Pancreas (tissue), 10 donors: Measurements from ENCODE around the gene COTL1. TPM values are rescaled to one million over a fixed set of nuclear protein-coding genes. Genes with fewer than 3 reads are reported as not detected.

Source experiments
- ATAC-seq, 4 donors: fragments of 200-7000 bp; cut with Tn5 transposase; one replicate each; pipeline versions ENCODE4 v1.8.0 to v1.9.1; 2020; ENCODE audit warnings: mild to moderate bottlenecking in 4 of 4, moderate library complexity in 4 of 4
- DNase-seq, 6 donors: peaks; one replicate each; pipeline ENCODE4 v3.0.0-alpha.2; 2020
- FAIRE-seq: peaks from 2 replicates; lab custom pipeline; 2012; peaks lifted over from hg19 to GRCh38; lab: Jason Lieb, UNC
- H3K27ac ChIP-seq, 4 donors: fragments of 200-600 bp; sonication (generic); 1 replicate in 3 of 4; 2 replicates in 1 of 4; pipeline versions ENCODE4 v1.5.0 to v1.8.0; 2020
- H3K27me3 ChIP-seq, 4 donors: fragments of 200-600 bp; one replicate each; pipeline ENCODE4 v1.8.0; 2021
- H3K36me3 ChIP-seq, 3 donors: fragments of 200-600 bp; sonication (generic) in 1 of 3; one replicate each; pipeline versions ENCODE4 v1.5.0 to v1.8.0; 2020 to 2021
- H3K4me1 ChIP-seq, 3 donors: fragments of 200-600 bp; one replicate each; pipeline ENCODE4 v1.8.0; 2021
- H3K4me3 ChIP-seq, 4 donors: fragments of 200-600 bp; sonication (generic) in 2 of 4; one replicate each; pipeline versions ENCODE4 v1.5.0 to v1.8.0; 2020 to 2021
- H3K9me3 ChIP-seq, 4 donors: fragments of 200-600 bp; one replicate each; pipeline ENCODE4 v1.8.0; 2021
- CTCF ChIP-seq, 4 donors: fragments of 200-600 bp; sonication (generic) in 3 of 4; IDR thresholded peaks; one replicate each; pipeline versions ENCODE4 v1.5.0 to v1.8.0; 2021; ENCODE audit warnings: antibody characterized with exemption in 4 of 4
- WGBS, 2 donors: extraction: QIAGEN DNeasy Blood & Tissue Kit; methylation state at CpG; one replicate each; pipeline ENCODE4 v1.1.7; 2013; 5-methylcytosine and 5-hydroxymethylcytosine counted together
- intact Hi-C, 3 donors: fragments of 100-400 bp; cut with DNase I; formaldehyde crosslinking; loops; one replicate each; pipeline versions ENCODE4 v1.11.1 to v1.14.2; 2022
- polyA plus RNA-seq, 2 donors: library from polyadenylated mRNA; stranded (reverse); fragments of 200-250 nt; gene quantifications; one replicate each; pipeline ENCODE4 v1.2.3, GENCODE V29; 2013
- total RNA-seq, 6 donors: library from RNA; stranded (reverse); fragmentation: NEBNext Ultra II Directional in 4 of 6; extraction: Animal tissue kit (Norgen Biotek cat#: 25700) in 4 of 6; gene quantifications; one replicate each; pipeline versions ENCODE4 v1.2.1 to v1.2.4, GENCODE V29; 2021 to 2023
- donor health status: healthy with polysubstance abuse.
- donor health status: DM: no; HTN: no; CAD: no; lungs with moderate emphysema.
- donor health status: DM: no; HTN: no; CAD: no.
- donor health status: control.
- donor health status: control.
- donor health status: Bipolar disorder and iron deficiency.
- donor health status: DM: yes; HTN: yes; CAD: no.
- donor health status: DM: no; HTN: no; CAD: no.
- donor health status: DM: no; HTN: no; CAD: no.
- donor health status: DM: yes; HTN: yes; CAD: no.

COTL1 gene
- total and polyA plus RNA-seq, 8 donors = 6.8 to 44.3 (median 19.1) TPM

DNA sequence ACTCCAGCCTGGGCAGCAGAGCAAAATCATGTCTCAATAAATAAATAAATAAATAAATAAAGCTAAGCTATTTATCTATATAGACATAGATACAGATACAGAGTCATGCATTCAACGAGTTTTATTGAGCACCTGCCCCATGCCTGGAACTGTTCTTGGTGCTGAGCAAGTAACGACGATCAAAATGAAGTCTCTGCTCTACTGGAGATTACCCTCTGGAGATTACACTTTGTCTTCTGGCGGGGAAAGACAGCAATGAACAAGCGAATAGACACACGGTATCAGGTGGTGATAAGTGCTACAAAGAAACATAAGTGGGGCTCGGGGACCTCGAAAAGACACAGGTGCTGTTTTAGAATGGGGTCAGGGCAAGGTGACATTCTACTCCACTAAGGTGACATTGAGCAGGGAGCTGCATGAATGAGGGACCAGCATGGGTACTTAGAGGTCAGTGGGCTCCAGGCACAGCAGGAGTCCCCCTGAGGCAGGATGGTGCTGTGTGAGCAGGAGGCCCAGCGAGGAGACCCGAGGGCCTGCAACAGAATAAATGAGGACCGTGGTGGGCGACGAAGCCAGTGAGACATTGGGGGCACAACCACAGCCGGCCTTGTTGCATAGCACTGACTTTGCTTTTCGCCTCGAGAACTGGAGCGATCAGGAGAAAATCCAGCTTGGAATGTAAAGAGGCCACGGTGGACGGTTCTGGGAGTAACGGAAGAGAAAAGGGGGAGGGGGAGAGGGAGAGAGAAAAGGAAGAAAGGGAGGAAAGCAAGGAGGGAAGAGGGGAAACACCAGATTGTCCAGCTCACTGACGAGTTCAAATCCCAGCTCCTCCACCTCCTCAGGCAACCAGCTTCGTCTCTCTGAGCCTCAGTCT, 71.0 kb downstream of the COTL1 start:
- ATAC-seq = no peak
- intact Hi-C loops = no loop called here
- TF ChIP-seq CTCF (IDR thresholded peaks at IDR 0.05) = no peak
- FAIRE-seq = no peak
- H3K27me3 ChIP-seq = no peaks in the 10 kb centered on the region
- no peak overlapping the region for H3K4me3 ChIP-seq
- H3K36me3 ChIP-seq = no peaks in the 10 kb centered on the region
- peak in 1 of 6 donors; percentile 37 for DNase-seq
- H3K9me3 ChIP-seq = no peaks in the 10 kb centered on the region
- WGBS, 2 donors = 75 to 82% methylated on average over 22 of the region's 22 CpGs
- H3K4me1 ChIP-seq = no peaks in the 10 kb centered on the region
- H3K27ac ChIP-seq = no peak overlapping the region

DNA sequence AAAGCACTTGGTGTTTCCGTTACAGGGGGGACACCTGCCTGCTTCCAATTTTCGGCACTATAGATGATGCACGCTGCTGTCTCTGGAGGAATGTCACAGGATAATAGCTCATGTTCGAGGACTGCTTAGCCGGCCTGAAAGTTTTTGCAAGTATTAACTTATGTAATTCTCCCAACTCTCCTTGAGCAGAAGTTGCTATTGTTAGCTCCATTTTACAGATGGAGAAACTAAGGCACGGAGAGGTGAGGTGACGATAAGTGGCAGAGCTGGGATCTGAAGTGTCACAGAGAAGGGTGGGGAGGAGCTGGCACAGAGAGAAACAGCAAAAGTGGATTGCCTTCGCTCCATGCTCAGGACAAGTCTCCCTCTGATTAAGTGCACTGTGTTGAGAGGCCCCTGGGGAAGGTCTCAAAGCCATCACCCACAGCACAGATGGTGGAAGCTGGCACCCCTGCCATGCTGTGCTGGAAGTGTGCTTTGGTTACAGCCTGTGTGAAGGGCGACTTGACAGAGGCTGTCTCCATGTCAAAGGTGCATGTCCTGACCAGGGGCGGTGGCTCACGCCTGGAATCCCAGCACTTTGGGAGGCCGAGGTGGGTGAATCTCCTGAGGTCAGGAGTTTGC, 72.7 kb downstream of the COTL1 start:
- H3K4me1 ChIP-seq = no peaks in the 10 kb centered on the region
- ATAC-seq = no peak
- intact Hi-C loops = no loop called here
- no peak overlapping the region for H3K4me3 ChIP-seq
- H3K27ac ChIP-seq = no peak overlapping the region
- FAIRE-seq = no peak
- H3K9me3 ChIP-seq = no peaks in the 10 kb centered on the region
- 71 to 78% methylated on average over 12 of the region's 12 CpGs for WGBS, 2 donors
- H3K36me3 ChIP-seq = no peaks in the 10 kb centered on the region
- DNase-seq = peak in 1 of 6 donors; percentile 32
- no peaks in the 10 kb centered on the region for H3K27me3 ChIP-seq
- no peak for TF ChIP-seq CTCF (IDR thresholded peaks at IDR 0.05)

- intact Hi-C loops = no loop called here
- ATAC-seq (no peak), FAIRE-seq (no peak), DNase-seq (peak in 1 of 6 donors; percentile 41)
- Histone ChIP-seq H3K36me3 (no peaks in the 10 kb centered on the region), H3K27ac (no peak overlapping the region), H3K27me3 (no peaks in the 10 kb centered on the region), H3K4me1 (no peaks in the 10 kb centered on the region), H3K4me3 (no peak overlapping the region), H3K9me3 (no peaks in the 10 kb centered on the region)
- TF ChIP-seq CTCF (IDR thresholded peaks at IDR 0.05) = no peak
- 63 to 69% methylated on average over 25 of the region's 25 CpGs for WGBS, 2 donors
Observed at GRCh38 chr16:84544031-84544773, 73.7 kb downstream of the COTL1 start.

DNA sequence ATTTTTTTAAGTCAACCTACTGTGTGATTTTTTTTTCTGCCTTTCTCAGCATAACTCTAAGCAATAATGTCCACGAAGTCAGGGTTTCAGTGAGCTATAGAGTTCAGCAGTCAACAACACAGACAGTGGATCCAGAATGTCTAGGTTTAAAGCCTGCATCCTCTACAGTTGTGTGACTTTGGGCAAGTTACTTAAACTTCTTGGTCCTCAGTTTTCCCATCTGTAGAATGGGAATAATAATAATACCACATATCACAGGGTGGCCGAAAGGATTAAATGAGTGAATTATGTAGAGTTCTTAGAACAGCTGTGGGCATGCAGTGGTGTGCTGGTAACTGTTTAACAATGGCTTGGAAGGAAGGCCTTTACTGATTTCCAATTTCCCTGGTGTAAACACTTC, 74.6 kb downstream of the COTL1 start:
- FAIRE-seq = no peak
- no peak for ATAC-seq

More for the DNA sequence above, 74.6 kb downstream of the COTL1 start:
- Histone ChIP-seq H3K27me3 (no peaks in the 10 kb centered on the region), H3K27ac (no peak overlapping the region), H3K9me3 (no peaks in the 10 kb centered on the region), H3K36me3 (no peaks in the 10 kb centered on the region), H3K4me3 (no peak overlapping the region), H3K4me1 (no peaks in the 10 kb centered on the region)
- no peak for DNase-seq
- intact Hi-C loops = no loop called here
- 85 to 93% methylated on average over 2 of the region's 2 CpGs for WGBS, 2 donors
- no peak for TF ChIP-seq CTCF (IDR thresholded peaks at IDR 0.05)
